Measurements from ENCODE around the gene NUDCD3.
A peak's percentile ranks its signal among the peaks of the same experiment; 100 is the strongest.
"Not testable (repeated sequence)": the region's sequence is repeated elsewhere in the genome, so short reads cannot be mapped to it uniquely, and the experiment has no call there.

NUDCD3 gene

DNA sequence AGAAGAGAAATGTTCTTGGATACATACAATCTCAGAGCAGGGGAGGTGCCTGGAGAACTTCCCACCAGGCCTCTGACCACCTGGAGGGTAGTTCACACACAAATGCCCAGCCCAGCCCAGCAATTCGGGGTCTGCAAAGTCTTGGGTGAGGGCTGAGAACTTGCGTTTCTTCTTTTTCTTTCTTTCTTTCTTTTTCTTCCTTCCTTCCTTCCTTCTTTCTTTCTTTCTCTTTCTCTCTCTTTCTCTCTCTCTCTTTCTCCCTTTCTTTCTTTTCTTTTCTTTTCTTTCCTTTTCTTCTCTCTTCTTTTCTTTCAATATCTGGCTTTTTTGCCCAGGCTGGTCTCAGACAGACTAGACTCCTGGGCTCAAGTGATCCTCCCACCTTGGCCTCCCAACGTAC, 28.3 kb upstream of the NUDCD3 start:
- DNase-seq (ENCODE audit: low read depth in 1 of 2, low spot score in 1 of 2): no peak

DNA sequence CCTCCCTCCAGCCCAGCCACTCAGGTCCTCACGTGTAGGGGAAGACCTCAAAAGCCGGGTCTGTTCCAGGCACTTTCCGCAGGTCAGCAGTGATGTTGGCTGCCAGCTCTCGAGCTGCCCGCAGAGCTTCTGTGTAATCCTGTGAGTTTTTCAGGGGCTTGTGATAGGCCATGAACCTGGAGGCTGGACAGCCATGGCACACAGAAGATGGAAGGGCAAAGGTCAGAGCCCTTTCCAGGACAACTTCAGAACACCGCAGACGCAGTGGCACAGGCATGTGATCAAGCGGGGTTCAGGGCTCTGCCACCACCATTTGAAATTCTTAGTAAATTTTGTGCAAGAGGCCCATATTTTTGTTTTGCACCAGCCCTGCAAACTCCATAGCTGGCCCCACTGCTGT, 26.7 kb upstream of the NUDCD3 start:
- DNase-seq (ENCODE audit: low read depth in 1 of 2, low spot score in 1 of 2): no peak

GRCh38 chr7:44515590-44516268, 25.3 kb upstream of the NUDCD3 start:
- DNase-seq (ENCODE audit: low read depth in 1 of 2, low spot score in 1 of 2): no peak

- no peak for DNase-seq (ENCODE audit: low read depth in 1 of 2, low spot score in 1 of 2)
Measured at GRCh38 chr7:44512736-44513135, 22.3 kb upstream of the NUDCD3 start.

- DNase-seq (ENCODE audit: low read depth in 1 of 2, low spot score in 1 of 2): no peak
Measured at GRCh38 chr7:44511863-44512468, 21.5 kb upstream of the NUDCD3 start.

DNA sequence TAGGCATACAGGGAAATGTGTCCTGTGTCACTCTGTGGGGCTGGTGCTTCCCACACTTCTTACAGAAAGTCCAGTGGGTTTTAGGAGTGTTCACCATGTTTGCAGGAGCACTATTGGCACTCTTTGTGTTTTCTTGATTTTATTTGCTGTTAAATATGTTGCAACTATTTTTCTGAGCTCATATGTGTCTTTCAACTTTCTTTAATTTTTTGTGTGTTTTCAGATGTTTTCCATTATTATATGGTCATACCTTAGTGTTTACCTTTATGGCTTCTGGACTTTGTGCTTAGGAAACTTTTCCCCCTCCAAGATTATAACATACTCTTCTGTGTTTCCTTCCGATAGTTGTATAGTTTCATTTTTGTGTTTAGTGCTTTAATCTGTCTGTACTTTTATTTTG, 20.8 kb upstream of the NUDCD3 start:
- DNase-seq (ENCODE audit: low read depth in 1 of 2, low spot score in 1 of 2): no peak

GRCh38 chr7:44508328-44509030, 18.0 kb upstream of the NUDCD3 start:
- DNase-seq (ENCODE audit: low read depth in 1 of 2, low spot score in 1 of 2): no peak

GRCh38 chr7:44506592-44507288, 16.3 kb upstream of the NUDCD3 start:
- DNase-seq (ENCODE audit: low read depth in 1 of 2, low spot score in 1 of 2): not testable (repeated sequence)

DNA sequence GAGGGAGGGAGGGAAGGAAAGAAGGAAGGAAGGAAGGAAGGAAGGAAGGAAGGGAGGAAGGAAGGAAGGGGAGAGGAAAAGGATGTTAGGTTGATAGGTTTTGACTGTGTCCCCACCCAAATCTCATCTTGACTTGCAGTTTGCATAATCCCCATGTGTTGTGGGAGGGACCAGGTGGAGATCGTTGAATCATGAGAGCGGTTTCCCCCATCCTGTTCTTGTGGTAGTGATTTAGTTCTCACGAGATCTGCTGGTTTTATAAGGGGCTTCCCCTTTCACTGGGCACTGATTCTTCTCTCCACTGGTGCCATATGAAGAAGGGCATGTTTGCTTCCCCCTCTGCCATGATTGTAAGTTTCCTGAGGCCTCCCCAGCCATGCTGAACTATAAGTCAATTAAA, 15.1 kb upstream of the NUDCD3 start:
- DNase-seq (ENCODE audit: low read depth in 1 of 2, low spot score in 1 of 2): no peak

DNA sequence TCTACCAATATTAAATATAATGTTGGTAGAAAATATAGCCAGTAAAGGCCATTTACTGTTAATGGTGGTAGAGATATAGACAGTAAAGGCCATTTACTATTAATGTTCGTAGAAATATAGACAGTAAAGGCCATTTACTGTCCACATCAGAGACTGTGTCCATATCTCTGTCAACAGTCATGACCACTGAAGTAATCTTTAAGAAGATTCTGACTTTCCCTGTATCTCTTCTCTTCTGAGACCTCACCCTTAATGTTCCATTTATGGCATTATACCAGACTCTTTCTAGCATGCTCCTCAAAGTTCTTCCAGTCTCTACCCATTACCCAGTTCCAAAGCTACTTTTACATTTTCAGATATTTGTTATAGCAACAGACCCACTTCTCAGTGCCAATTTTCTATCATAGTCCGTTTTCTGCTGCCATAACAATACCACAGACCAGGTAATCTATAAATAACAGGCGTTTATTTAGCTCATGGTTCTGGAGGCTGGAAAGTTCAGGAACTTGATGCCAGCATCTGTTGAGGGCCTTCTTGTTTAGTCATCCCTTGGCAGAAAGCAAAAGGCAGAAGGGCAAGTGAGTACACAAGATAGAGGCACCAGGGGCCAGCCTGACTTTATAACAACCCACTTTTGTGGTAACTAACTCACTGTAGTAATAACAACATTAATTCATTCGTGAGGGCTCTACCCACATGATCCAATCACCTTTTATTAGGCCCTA, 7.9 kb upstream of the NUDCD3 start:
- no peak for DNase-seq (ENCODE audit: low read depth in 1 of 2, low spot score in 1 of 2)

GRCh38 chr7:44497155-44498027, 6.9 kb upstream of the NUDCD3 start:
- DNase-seq (ENCODE audit: low read depth in 1 of 2, low spot score in 1 of 2): no peak

DNA sequence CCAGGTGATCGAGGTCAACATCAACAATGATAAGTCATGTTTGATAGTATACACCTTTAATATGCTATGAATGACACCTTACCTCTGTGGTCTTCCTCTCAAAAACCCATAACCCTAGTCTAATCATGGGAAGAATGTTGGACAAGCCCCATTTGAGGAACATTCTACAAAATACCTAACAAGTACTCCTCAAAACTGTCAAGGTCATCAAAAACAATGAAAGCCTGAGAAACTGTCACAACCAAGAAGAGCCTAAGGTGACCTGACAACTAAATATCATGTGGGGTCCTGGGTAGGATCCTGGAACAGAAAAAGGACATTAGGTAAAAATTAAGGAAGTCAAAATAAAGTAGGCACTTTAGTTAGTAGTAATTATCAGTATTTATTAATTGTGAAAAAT, 5.9 kb upstream of the NUDCD3 start:
- DNase-seq (ENCODE audit: low read depth in 1 of 2, low spot score in 1 of 2): no peak

GRCh38 chr7:44494960-44495359, 4.5 kb upstream of the NUDCD3 start:
- DNase-seq (ENCODE audit: low read depth in 1 of 2, low spot score in 1 of 2): no peak

DNA sequence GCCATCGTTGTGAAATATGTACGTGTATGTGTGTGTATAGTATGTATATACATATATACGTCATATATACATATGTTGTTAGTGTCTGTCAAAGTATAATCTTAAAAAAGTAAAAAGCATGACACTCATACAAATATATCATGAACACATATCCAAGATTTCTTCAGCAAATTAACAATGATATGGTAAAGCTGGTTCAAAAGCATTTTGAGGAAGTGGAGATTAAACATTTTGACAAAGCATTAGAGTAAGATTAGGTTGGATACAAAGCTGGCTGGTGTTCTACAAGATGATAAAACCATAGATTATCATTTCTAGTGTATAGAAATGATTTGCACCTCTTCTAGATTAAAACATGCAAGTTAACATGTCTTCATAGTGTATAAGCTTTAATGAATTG, 771 bp upstream of the NUDCD3 start:
- DNase-seq (ENCODE audit: low read depth in 1 of 2, low spot score in 1 of 2): no peak

DNA sequence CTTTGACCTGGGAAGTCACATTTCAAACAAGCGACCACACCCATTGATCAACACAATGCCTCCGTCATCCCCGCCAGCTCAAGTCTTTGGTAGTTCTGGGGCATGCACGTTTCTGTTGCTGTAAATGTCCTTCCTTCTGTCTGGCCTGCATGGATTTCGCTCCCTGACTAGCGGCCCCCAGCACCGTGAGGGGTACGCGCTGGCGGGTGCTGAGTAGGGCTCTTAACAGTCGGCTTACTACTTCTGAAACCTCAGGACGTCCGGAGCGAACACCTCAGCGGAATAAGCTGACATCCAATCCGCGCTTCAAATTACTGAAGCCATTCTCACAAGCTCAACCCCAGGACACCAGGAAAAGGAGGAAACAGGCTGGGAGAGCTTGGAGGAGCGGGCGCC, 505 bp downstream of the NUDCD3 start:
- peak in 1 of 2 donors; percentile 27 for DNase-seq (ENCODE audit: low read depth in 1 of 2, low spot score in 1 of 2)

GRCh38 chr7:44488955-44489354, 1.5 kb downstream of the NUDCD3 start:
- DNase-seq (ENCODE audit: low read depth in 1 of 2, low spot score in 1 of 2): no peak

DNA sequence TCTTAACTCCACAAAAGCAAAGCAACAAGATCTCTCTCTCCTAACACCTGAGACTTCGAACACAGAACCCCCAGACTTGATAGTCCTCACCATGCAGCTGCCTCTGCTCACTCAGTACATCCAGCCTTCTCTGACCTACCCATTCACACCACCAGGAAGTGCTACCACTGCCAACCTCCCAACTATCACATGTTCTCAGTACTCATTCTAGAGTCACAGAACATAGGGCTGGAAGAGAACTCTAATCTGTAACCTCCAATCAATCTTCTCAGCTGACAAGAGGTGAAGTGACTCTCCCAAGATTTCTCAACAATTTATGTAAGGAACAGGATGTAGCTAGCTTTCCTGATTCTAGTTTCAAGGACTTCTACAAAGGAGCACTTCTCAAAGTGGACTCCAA, 3.8 kb downstream of the NUDCD3 start:
- no peak for DNase-seq (ENCODE audit: low read depth in 1 of 2, low spot score in 1 of 2)

DNA sequence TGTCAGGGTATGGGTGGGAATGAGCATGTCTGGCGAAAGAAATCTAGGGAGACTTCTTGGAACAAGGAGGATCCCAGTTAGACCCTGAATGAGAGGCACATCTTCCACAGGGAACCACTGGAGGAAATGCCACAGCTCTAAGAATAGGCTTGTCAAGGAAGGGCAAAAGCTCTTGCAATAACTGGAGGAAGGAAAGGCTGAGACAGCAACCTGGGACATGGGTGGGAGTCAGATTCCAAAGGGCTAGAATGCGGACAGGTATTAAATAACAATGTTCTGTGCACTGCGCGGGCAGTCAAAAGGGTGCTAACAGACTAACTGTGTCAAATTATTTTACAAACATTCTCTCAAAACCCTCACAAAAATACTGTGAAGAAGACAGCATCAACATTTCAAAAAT, 4.5 kb downstream of the NUDCD3 start:
- no peak for DNase-seq (ENCODE audit: low read depth in 1 of 2, low spot score in 1 of 2)

DNA sequence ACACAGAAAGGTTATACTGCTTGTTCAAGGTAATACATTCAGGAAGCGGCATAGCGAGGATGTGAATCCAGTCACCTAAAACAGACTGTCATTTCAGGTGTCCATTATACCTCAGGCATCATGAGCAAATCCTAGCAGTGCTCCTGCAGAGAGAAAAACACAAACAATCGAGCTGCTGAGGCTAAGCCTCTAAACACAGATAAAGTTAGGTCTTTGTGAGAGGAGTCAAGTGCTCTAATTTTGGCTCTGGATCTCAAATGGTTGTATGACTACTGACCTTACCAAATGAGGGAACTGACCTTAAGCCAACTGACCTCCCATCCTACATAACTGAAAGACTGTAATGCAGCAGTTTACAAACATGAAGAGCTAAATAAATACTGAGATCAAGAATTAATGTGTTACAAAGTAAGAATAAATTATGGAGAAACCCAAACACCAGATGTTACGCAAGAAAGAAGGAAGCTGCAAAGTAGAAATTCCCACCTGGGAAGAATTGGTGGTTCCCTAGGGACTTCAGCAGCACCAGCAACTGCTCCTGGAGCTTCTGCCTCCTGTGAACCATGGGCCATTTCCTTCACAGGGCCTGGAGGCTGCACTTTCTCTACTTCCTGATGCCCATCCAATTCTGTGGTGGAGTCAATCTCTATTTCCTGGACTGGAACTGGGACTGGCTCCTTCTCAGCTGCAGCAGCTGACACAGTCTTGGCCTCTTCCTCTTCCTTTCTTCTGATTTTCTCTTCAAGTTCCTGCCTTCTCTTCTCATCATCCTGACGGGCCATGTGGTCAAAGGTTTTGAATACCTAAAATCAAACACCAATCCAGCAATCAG, 5.8 kb downstream of the NUDCD3 start:
- DNase-seq (ENCODE audit: low read depth in 1 of 2, low spot score in 1 of 2): no peak

All from activated CD4-positive, alpha-beta T cell treated with anti-CD3 and anti-CD28 coated beads, Interleukin-2, amount 50 U/mL, for 24 hours (primary cell).